ENCODE measurements around the gene FNBP1. TPM values are rescaled to one million over a fixed set of nuclear protein-coding genes. Genes with fewer than 3 reads are reported as not detected.
"Not testable (repeated sequence)": the region's sequence is repeated elsewhere in the genome, so short reads cannot be mapped to it uniquely, and the experiment has no call there.

The FNBP1 gene
- total RNA-seq, 1 donor from 2014 or later = 25.6 TPM

GRCh38 chr9:130022566-130023143 lies 20.3 kb downstream of the FNBP1 start:
- H3K4me3 ChIP-seq (ENCODE audit: low read depth, low read length) = no peak overlapping the region
- TF ChIP-seq, protein P1, sequence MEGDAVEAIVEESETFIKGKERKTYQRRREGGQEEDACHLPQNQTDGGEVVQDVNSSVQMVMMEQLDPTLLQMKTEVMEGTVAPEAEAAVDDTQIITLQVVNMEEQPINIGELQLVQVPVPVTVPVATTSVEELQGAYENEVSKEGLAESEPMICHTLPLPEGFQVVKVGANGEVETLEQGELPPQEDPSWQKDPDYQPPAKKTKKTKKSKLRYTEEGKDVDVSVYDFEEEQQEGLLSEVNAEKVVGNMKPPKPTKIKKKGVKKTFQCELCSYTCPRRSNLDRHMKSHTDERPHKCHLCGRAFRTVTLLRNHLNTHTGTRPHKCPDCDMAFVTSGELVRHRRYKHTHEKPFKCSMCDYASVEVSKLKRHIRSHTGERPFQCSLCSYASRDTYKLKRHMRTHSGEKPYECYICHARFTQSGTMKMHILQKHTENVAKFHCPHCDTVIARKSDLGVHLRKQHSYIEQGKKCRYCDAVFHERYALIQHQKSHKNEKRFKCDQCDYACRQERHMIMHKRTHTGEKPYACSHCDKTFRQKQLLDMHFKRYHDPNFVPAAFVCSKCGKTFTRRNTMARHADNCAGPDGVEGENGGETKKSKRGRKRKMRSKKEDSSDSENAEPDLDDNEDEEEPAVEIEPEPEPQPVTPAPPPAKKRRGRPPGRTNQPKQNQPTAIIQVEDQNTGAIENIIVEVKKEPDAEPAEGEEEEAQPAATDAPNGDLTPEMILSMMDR (conservative IDR thresholded peaks at IDR 0.05; ENCODE audit: low read depth, low read length) = no peak
- DNase-seq (ENCODE audit: low read depth) = no peak

- not testable (repeated sequence) for DNase-seq (ENCODE audit: low read depth); H3K4me3 ChIP-seq (ENCODE audit: low read depth, low read length)
Observed at GRCh38 chr9:130021842-130022241, 21.1 kb downstream of the FNBP1 start.

DNA sequence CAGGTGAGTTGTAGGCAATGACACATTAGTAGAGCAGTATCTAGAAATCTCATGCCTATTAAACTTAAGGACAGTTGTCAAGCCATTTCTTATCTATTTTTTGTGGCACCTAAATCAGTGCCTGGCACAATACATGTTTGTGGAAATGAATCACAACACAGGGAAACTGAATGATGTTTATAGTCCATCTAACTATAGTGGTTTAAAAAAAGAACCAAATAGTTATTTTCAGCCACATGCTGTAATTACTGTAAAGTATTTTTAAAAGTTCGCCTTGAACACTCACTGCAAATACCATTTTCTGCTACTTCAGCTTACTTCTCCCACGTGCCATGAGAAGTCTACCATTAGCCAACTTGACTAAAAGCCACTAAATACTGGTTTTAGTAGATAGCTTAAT lies 21.9 kb downstream of the FNBP1 start:
- H3K4me3 ChIP-seq (ENCODE audit: low read depth, low read length) = no peak overlapping the region
- TF ChIP-seq, protein P1 (conservative IDR thresholded peaks at IDR 0.05; ENCODE audit: low read depth, low read length) = no peak
- DNase-seq (ENCODE audit: low read depth) = no peak

GRCh38 chr9:130020618-130021017 lies 22.4 kb downstream of the FNBP1 start:
- H3K4me3 ChIP-seq (ENCODE audit: low read depth, low read length) = no peak overlapping the region
- DNase-seq (ENCODE audit: low read depth) = no peak
- TF ChIP-seq, protein P1 (conservative IDR thresholded peaks at IDR 0.05; ENCODE audit: low read depth, low read length) = no peak

DNA sequence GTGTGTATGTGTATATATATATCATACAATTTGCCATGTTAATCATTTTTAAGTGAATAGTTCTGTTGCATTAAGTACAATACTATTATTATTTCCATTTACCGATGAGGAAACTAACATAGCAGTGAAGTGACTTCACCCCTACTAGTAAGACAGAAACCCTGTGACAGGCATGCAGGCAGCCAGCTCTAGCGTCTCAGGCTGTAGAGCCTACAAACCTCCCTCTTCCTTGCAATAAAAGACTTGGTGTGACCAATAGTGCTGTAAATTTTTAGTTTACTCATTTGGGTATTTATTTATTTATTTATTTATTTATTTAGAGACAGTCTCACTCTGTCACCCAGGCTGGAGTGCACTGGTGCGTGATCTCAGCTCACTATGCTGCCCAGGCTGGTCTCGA lies 24.7 kb downstream of the FNBP1 start:
- TF ChIP-seq, protein P1 (conservative IDR thresholded peaks at IDR 0.05; ENCODE audit: low read depth, low read length) = no peak
- DNase-seq (ENCODE audit: low read depth) = no peak
- H3K4me3 ChIP-seq (ENCODE audit: low read depth, low read length) = no peak overlapping the region

GRCh38 chr9:130017510-130017909 lies 25.5 kb downstream of the FNBP1 start:
- DNase-seq (ENCODE audit: low read depth); H3K4me3 ChIP-seq (ENCODE audit: low read depth, low read length): not testable (repeated sequence)

- TF ChIP-seq, protein P1 (conservative IDR thresholded peaks at IDR 0.05; ENCODE audit: low read depth, low read length) = no peak
- DNase-seq (ENCODE audit: low read depth) = no peak
- no peak overlapping the region for H3K4me3 ChIP-seq (ENCODE audit: low read depth, low read length)
Observed at GRCh38 chr9:130017076-130017475, 25.9 kb downstream of the FNBP1 start.

GRCh38 chr9:130015353-130016019 lies 27.5 kb downstream of the FNBP1 start:
- no peak overlapping the region for H3K4me3 ChIP-seq (ENCODE audit: low read depth, low read length)
- DNase-seq (ENCODE audit: low read depth) = no peak
- TF ChIP-seq, protein P1 (conservative IDR thresholded peaks at IDR 0.05; ENCODE audit: low read depth, low read length) = no peak

All from epithelial cell of proximal tubule (primary cell).